GM19328 (cell line): ENCODE measurements around the gene DENR.

Experiments
- ATAC-seq: cut with Tn5 transposase; IDR thresholded peaks from one replicate; pipeline ENCODE4 v1.9.1; 2021; ENCODE audit warnings: mild to moderate bottlenecking, moderate library complexity; ENCODE audit not compliant: unreplicated experiment

The DENR gene

DNA sequence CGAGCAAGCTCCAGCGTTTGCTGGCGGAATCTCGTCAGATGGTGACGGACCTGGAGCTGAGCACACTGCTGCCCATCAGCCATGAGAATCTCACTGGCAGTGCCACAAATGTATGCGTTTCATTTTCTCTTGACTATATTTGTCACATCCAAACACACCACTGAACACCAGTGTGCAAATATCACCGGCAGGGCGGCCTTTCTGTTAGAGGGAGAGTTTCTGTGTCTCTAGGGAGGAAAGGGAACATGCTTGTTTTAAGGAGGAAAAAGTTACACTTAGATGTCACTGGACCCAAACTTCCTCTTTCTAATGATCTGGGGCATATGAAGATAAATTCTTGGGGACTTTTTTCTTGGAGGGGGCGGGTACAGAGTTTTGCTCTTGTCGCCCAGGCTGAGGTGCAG, 60.7 kb downstream of the DENR start:
- ATAC-seq, result no peak

DNA sequence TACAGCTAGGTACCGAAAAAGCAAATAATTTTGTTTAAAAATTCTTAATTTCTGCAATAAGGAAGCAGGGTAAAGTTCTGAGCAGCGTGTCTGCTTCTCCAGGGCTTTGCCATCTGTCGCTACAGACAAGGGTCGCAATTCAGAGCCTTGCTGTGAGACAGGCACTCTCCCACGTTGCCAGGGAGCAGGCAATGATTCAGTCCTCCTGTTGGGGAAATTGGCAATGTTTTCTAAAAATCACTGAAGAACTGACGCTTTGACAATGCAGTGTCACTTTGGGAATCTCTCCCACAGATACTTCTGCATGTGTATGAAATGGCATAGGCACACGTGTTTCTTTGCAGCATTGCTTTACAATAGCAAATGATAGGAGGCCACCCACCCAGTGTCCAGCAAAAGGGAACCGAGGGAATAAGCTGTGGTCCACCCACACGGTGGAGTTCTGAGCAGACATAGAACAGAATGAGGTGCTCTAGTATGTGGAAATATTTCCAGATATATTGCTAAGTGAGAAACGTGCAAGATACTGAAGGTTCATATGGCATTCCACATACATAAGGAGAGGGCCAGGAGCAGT, 66.7 kb downstream of the DENR start:
- no peak for ATAC-seq

DNA sequence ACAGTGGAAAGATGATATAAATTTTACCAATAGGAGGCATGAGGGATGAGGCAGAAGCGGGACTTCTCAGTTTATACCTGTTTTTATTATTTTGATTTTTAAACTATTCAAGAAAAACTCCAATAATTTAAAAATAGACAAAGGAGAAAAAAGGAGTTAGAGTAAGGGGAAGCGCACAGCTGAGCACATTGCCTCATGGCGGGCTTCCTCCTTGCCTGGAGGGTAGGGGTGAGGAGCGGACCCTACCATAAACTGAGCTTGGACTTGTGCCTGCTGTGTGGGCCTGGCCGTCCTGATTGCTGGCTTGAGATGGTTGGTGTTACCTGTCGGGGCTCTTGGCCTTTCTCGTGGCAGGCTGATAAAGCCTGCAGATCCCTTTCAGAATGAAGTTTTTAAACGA, 67.5 kb downstream of the DENR start:
- ATAC-seq, result no peak
